ENCODE results near the gene CDC42BPA.

GRCh38 chr1:227260433-227260832 lies 57.9 kb downstream of the CDC42BPA start:
- TF ChIP-seq, protein P1, sequence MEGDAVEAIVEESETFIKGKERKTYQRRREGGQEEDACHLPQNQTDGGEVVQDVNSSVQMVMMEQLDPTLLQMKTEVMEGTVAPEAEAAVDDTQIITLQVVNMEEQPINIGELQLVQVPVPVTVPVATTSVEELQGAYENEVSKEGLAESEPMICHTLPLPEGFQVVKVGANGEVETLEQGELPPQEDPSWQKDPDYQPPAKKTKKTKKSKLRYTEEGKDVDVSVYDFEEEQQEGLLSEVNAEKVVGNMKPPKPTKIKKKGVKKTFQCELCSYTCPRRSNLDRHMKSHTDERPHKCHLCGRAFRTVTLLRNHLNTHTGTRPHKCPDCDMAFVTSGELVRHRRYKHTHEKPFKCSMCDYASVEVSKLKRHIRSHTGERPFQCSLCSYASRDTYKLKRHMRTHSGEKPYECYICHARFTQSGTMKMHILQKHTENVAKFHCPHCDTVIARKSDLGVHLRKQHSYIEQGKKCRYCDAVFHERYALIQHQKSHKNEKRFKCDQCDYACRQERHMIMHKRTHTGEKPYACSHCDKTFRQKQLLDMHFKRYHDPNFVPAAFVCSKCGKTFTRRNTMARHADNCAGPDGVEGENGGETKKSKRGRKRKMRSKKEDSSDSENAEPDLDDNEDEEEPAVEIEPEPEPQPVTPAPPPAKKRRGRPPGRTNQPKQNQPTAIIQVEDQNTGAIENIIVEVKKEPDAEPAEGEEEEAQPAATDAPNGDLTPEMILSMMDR (conservative IDR thresholded peaks at IDR 0.05 in 1 of 2, IDR thresholded peaks at IDR 0.05 in 1 of 2; ENCODE audit: low read depth in 1 of 2, low read length in 2 of 2): no peak
- no peak for TF ChIP-seq EZH2 (IDR thresholded peaks at IDR 0.05; ENCODE audit: low read length, missing control alignments)
